GM21367 (cell line): ENCODE data around the gene UBIAD1.

Experiments used
- ATAC-seq: cut with Tn5 transposase; IDR thresholded peaks from one replicate; pipeline ENCODE4 v1.9.1; 2021; ENCODE audit not compliant: unreplicated experiment

UBIAD1 gene

GRCh38 chr1:11337580-11338073 lies 64.6 kb downstream of the UBIAD1 start:
- ATAC-seq, result no peak
